Thymus (tissue), 14 donors: ENCODE measurements around the gene RRBP1. TPM values are rescaled to one million over a fixed set of nuclear protein-coding genes. Genes with fewer than 3 reads are reported as not detected.

Experiments used
- DNase-seq, 9 donors: peaks; one replicate each; pipeline ENCODE4 v3.0.0-alpha.2; 2013; ENCODE audit warnings: low spot score in 9 of 9, low read depth in 6 of 9, missing footprints in 1 of 9
- H3K27ac ChIP-seq, 2 donors: one replicate each; pipeline ENCODE4 v1.5.1; 2013; ENCODE audit warnings: control low read depth in 1 of 2, low read depth in 1 of 2, low read length in 1 of 2, mild to moderate bottlenecking in 1 of 2, moderate library complexity in 1 of 2
- H3K27me3 ChIP-seq, 2 donors: one replicate each; pipeline ENCODE4 v1.5.1; 2013; ENCODE audit warnings: low read length in 1 of 2; ENCODE audit not compliant: control insufficient read depth in 2 of 2, insufficient read depth in 1 of 2
- H3K36me3 ChIP-seq, 2 donors: one replicate each; pipeline ENCODE4 v1.5.1; 2013; ENCODE audit warnings: low read length in 1 of 2, mild to moderate bottlenecking in 1 of 2, moderate library complexity in 1 of 2; ENCODE audit not compliant: control insufficient read depth in 2 of 2, insufficient read depth in 2 of 2
- H3K4me1 ChIP-seq, 2 donors: one replicate each; pipeline ENCODE4 v1.5.1; 2013; ENCODE audit warnings: low read length in 2 of 2; ENCODE audit not compliant: control insufficient read depth in 2 of 2, insufficient read depth in 2 of 2
- H3K4me3 ChIP-seq, 2 donors: one replicate each; pipeline ENCODE4 v1.5.1; 2013; ENCODE audit warnings: low read length in 2 of 2, control low read depth in 1 of 2, mild to moderate bottlenecking in 1 of 2
- H3K9me3 ChIP-seq, 2 donors: one replicate each; pipeline ENCODE4 v1.5.1; 2013; ENCODE audit warnings: low read length in 1 of 2, mild to moderate bottlenecking in 1 of 2; ENCODE audit not compliant: control insufficient read depth in 2 of 2, insufficient read depth in 1 of 2
- WGBS: extraction: QIAGEN DNeasy Blood & Tissue Kit; methylation state at CpG from one replicate; pipeline ENCODE4 v1.1.7; 2013; 5-methylcytosine and 5-hydroxymethylcytosine counted together
- long read RNA-seq, 10 donors: transcript quantifications; one replicate each; lab custom pipeline, GENCODE V29; 2026
- polyA plus RNA-seq: library from polyadenylated mRNA; stranded (reverse); fragments of 200-250 nt; gene quantifications from one replicate; pipeline ENCODE4 v1.2.3, GENCODE V29; 2013
- total RNA-seq: library from RNA; stranded (reverse); fragments of 120-200 nt; gene quantifications from one replicate; pipeline ENCODE4 v1.2.4, GENCODE V29; 2013
- donor health status: healthy.

RRBP1 gene, protein sequence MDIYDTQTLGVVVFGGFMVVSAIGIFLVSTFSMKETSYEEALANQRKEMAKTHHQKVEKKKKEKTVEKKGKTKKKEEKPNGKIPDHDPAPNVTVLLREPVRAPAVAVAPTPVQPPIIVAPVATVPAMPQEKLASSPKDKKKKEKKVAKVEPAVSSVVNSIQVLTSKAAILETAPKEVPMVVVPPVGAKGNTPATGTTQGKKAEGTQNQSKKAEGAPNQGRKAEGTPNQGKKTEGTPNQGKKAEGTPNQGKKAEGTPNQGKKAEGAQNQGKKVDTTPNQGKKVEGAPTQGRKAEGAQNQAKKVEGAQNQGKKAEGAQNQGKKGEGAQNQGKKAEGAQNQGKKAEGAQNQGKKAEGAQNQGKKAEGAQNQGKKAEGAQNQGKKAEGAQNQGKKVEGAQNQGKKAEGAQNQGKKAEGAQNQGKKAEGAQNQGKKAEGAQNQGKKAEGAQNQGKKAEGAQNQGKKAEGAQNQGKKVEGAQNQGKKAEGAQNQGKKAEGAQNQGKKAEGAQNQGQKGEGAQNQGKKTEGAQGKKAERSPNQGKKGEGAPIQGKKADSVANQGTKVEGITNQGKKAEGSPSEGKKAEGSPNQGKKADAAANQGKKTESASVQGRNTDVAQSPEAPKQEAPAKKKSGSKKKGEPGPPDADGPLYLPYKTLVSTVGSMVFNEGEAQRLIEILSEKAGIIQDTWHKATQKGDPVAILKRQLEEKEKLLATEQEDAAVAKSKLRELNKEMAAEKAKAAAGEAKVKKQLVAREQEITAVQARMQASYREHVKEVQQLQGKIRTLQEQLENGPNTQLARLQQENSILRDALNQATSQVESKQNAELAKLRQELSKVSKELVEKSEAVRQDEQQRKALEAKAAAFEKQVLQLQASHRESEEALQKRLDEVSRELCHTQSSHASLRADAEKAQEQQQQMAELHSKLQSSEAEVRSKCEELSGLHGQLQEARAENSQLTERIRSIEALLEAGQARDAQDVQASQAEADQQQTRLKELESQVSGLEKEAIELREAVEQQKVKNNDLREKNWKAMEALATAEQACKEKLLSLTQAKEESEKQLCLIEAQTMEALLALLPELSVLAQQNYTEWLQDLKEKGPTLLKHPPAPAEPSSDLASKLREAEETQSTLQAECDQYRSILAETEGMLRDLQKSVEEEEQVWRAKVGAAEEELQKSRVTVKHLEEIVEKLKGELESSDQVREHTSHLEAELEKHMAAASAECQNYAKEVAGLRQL (N-terminal part only)
- total RNA-seq (20.7 TPM), polyA plus RNA-seq (24.2 TPM)
- long read RNA-seq, donor 1, partial matches to known transcripts = 0 of 1 reads
- long read RNA-seq, donor 1, other reads (novel, unspliced or antisense) = 0 of 1 reads
- long read RNA-seq, donor 2, full-length matches to known transcripts = 15 of 32 reads
- long read RNA-seq, donor 2, partial matches to known transcripts = 17 of 32 reads
- long read RNA-seq, donor 2, other reads (novel, unspliced or antisense) = 0 of 32 reads
- long read RNA-seq, donor 3, full-length matches to known transcripts = 6 of 12 reads
- long read RNA-seq, donor 3, partial matches to known transcripts = 6 of 12 reads
- long read RNA-seq, donor 3, other reads (novel, unspliced or antisense) = 0 of 12 reads
- long read RNA-seq, donor 4, transcript RRBP1-205 (2 exons, 1,191 nt) = major isoform, 7 of 13 reads
- long read RNA-seq, donor 4, partial matches to known transcripts = 5 of 13 reads
- long read RNA-seq, donor 4, other reads (novel, unspliced or antisense) = 0 of 13 reads
- long read RNA-seq, donor 5, transcript RRBP1-205 (2 exons, 1,191 nt) = major isoform, 10 of 28 reads
- long read RNA-seq, donor 5, partial matches to known transcripts = 7 of 28 reads
- long read RNA-seq, donor 5, other reads (novel, unspliced or antisense) = 10 of 28 reads
- long read RNA-seq, donor 6, full-length matches to known transcripts = 8 of 8 reads
- long read RNA-seq, donor 6, partial matches to known transcripts = 0 of 8 reads
- long read RNA-seq, donor 6, other reads (novel, unspliced or antisense) = 0 of 8 reads
- long read RNA-seq, donor 7, partial matches to known transcripts = 5 of 10 reads
- long read RNA-seq, donor 7, other reads (novel, unspliced or antisense) = 0 of 10 reads
- long read RNA-seq, donor 8, transcript RRBP1-205 (2 exons, 1,191 nt) = major isoform, 9 of 10 reads
- long read RNA-seq, donor 8, partial matches to known transcripts = 0 of 10 reads
- long read RNA-seq, donor 8, other reads (novel, unspliced or antisense) = 0 of 10 reads
- long read RNA-seq, donor 9, partial matches to known transcripts = 0 of 2 reads
- long read RNA-seq, donor 9, other reads (novel, unspliced or antisense) = 0 of 2 reads
- long read RNA-seq, donor 10, transcript RRBP1-205 (2 exons, 1,191 nt) = major isoform, 11 of 17 reads
- long read RNA-seq, donor 10, partial matches to known transcripts = 5 of 17 reads
- long read RNA-seq, donor 10, other reads (novel, unspliced or antisense) = 0 of 17 reads

DNA sequence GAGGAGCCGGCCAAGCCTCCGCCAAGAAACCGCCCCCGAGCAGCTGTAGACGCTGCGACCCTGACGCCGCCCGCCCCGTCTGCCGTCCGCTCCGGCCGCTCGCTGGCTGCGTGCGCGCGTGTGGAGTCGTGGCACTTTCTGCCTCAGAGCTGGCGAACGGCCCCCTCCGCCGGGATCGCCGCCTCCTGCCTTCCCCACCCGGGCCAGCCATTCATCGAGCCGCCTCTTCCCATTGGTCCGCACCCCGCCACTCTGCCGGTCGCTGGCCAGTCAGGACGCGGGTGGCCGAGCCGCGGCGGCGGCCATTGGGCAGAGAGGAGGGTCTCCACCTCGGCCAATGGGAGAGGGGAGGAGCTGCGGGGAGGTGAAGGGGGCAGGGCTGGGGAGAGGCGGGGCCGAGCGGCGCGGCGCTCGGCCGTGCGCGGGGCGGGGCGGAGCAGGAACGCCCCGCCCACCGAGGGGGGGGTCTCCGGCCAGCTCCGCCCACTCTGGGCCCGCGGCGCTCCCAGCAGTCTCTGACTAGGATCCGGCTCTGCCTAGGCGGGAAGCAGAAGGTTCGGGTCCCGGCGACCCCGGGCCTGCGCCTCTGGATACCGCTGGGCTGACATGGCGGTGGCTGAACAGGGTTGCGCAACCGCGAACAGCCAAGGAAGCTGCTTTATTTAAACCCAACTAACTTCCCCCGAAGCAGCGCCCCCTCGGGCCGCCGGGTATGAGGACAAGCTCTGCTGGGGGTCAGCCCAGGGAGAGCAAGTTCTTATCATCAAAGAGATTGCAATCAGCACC lies at the start of gene RRBP1:
Gene RRBP1, minus strand, starts transcription at position 140 of the 786 bp plus-strand sequence. CDS start 21,735 bp downstream, outside the sequence.
- under 1% methylated on average over 79 of the region's 79 CpGs for WGBS
- H3K4me1 ChIP-seq = peaks cover 7 to 19% of the 10 kb centered on the region in 2 donors

DNA sequence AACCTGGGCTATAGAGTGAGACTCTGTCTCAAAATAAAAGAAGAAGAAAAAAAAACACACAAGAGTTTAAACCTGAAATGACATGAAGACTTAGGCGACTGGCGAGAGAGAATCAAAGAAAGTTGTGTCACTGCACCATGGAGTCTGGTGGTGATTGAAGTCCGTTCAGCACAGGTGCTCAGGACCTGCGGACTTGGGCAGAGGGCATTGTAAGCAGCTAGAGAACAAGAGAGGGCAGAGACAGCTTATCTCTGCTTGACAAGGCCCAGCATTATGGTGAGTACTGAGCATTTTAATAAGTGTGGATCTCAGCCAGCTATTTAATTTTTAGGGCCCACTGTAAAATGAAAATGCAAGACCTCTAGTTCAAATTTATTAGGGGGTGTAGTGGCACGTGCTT lies 49.2 kb upstream of the RRBP1 start:
- DNase-seq = no peak
- 95% methylated on average over 5 of the region's 5 CpGs for WGBS
- H3K4me1 ChIP-seq = no peaks in the 10 kb centered on the region
- peaks cover 0 to 1% of the 10 kb centered on the region in 2 donors for H3K9me3 ChIP-seq
- peaks cover 0 to 4% of the 10 kb centered on the region in 2 donors for H3K27me3 ChIP-seq
- no peak overlapping the region for H3K27ac ChIP-seq
- H3K36me3 ChIP-seq = no peaks in the 10 kb centered on the region
- no peak overlapping the region for H3K4me3 ChIP-seq

More for the DNA sequence above, at the start of gene RRBP1:
- Histone ChIP-seq H3K4me3 (peak within 1 kb of the TSS; percentile 56 to 76), H3K9me3 (peaks cover 0 to 1% of the 10 kb centered on the region in 2 donors), H3K27ac (peak within 1 kb of the TSS; percentile 68 to 83), H3K27me3 (peaks cover 0 to 32% of the 10 kb centered on the region in 2 donors), H3K36me3 (peaks cover 0 to 2% of the 10 kb centered on the region in 2 donors)
- peak; percentile 76 to 97 (median 90) for DNase-seq

DNA sequence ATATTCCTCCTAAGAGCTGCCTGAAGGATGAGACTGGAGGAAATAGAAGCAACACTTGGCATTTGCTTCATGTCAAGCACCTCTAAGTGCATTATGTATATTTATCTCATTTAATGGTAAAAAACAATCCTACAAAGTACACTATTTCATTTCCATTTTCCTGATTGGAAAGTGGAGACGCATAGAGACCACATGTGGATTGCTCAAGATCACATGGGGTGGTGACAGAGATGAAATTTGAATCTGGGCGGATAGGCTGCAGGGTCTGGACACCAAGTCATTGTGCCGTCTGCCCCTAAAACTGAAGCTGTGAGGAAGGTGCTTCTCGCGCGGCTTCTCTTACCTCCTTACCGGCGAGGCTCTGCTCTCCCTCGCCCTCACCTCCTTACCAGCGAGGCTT lies 48.0 kb upstream of the RRBP1 start:
- peaks cover 0 to 1% of the 10 kb centered on the region in 2 donors for H3K9me3 ChIP-seq
- 94% methylated on average over 10 of the region's 10 CpGs for WGBS

DNA sequence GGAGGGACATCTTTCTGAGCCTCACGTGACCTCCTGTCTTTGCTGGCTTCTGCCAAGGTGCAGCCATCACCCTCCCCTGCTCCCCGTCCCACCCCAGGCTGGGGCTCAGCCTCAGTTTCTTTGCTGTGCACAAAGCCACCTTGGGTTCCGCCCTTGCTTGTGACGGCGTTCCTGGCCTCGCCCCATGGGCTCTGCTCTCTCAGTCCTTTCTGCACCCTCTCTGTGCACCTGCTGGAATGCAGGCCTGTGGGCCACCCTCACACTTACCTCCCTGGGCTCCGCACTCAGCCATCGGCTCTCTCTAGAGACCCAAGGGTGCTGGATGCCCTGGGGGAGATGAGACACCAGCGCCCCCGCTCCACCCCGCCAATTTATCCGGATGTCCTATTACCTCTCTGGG lies 46.0 kb upstream of the RRBP1 start:
- H3K4me1 ChIP-seq = no peaks in the 10 kb centered on the region
- H3K36me3 ChIP-seq = no peaks in the 10 kb centered on the region
- H3K27ac ChIP-seq = no peak overlapping the region
- DNase-seq = no peak
- H3K4me3 ChIP-seq = no peak overlapping the region
- H3K9me3 ChIP-seq = peaks cover 0 to 1% of the 10 kb centered on the region in 2 donors
- 92% methylated on average over 12 of the region's 12 CpGs for WGBS
- H3K27me3 ChIP-seq = peaks cover 0 to 6% of the 10 kb centered on the region in 2 donors

More for the DNA sequence above, 48.0 kb upstream of the RRBP1 start:
- DNase-seq = no peak
- Histone ChIP-seq H3K27me3 (peaks cover 0 to 6% of the 10 kb centered on the region in 2 donors), H3K4me1 (no peaks in the 10 kb centered on the region), H3K27ac (no peak overlapping the region), H3K4me3 (no peak overlapping the region), H3K36me3 (no peaks in the 10 kb centered on the region)

DNA sequence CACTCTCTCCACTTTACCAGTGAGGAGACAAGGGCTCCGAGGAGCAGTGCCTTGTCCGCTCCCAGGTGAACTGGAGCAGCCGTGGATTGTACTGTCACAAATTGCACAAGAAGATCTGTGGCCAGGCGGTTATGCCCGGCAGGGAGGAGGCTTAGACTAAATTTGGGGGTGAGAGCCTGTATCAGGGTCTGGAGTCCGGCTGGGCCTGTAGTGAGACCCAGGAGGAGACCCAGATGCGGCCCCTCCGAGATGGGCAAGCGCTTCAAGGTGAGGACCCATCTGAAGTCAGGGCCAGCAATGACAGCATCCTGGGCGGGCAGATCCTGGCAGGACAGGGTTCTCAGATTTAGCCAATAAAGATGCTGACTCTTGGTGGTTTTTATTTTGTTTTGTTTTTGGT lies 45.3 kb upstream of the RRBP1 start:
- no peak for DNase-seq
- no peak overlapping the region for H3K4me3 ChIP-seq
- no peak overlapping the region for H3K27ac ChIP-seq
- H3K27me3 ChIP-seq = peaks cover 0 to 8% of the 10 kb centered on the region in 2 donors
- H3K9me3 ChIP-seq = peaks cover 0 to 1% of the 10 kb centered on the region in 2 donors
- no peaks in the 10 kb centered on the region for H3K36me3 ChIP-seq
- H3K4me1 ChIP-seq = no peaks in the 10 kb centered on the region
- WGBS = 98% methylated on average over 10 of the region's 10 CpGs

DNA sequence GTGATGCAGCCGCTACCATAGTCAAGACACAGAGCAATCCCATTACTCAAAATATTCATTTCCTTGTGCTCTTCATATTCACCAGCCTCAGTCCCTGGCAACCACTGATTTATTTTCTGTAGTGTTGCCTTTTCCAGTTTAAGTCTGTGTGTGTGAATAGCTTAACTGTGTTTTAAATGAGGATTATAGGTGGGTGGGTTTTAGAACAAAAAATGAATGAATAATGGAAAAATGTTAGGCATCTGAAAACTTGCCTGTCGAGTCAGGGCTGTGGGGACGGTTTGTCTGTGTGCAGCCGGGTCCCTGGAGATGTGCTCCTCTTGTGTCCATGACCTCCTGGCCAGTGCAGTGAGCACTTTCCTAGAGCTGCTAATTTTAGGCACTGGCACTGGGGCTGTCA lies 44.9 kb upstream of the RRBP1 start:
- peaks cover 0 to 8% of the 10 kb centered on the region in 2 donors for H3K27me3 ChIP-seq
- H3K27ac ChIP-seq = no peak overlapping the region
- H3K9me3 ChIP-seq = peaks cover 0 to 1% of the 10 kb centered on the region in 2 donors
- WGBS = 91% methylated on average over 4 of the region's 4 CpGs
- H3K4me3 ChIP-seq = no peak overlapping the region
- H3K36me3 ChIP-seq = no peaks in the 10 kb centered on the region
- no peak for DNase-seq
- no peaks in the 10 kb centered on the region for H3K4me1 ChIP-seq
